ENCODE results near the gene TTLL3. TPM values are rescaled to one million over a fixed set of nuclear protein-coding genes. Genes with fewer than 3 reads are reported as not detected.

Gene TTLL3
- total RNA-seq, 4 donors from 2014 or later = 39.0 to 64.6 (median 56.9) TPM

- intact Hi-C loops (cut with DNase I) = no loop called here
- no peak for DNase-seq
- Histone ChIP-seq H3K4me3 (replicated peaks in 1 of 3) (no peak overlapping the region), H3K4me1 (peaks cover 0 to 15% of the 10 kb centered on the region in 2 donors), H3K9me3 (no peaks in the 10 kb centered on the region), H3K27me3 (no peaks in the 10 kb centered on the region), H3K27ac (no peak overlapping the region), H3K36me3 (peaks cover 50 to 55% of the 10 kb centered on the region in 2 donors)
- TF ChIP-seq POLR2A (IDR thresholded peaks at IDR 0.05) (no peak), CTCF (IDR thresholded peaks at IDR 0.05) (no peak)
- 96 to 97% methylated on average over 11 to 12 of the region's 12 CpGs for WGBS, 2 donors
Measured at GRCh38 chr3:9806137-9806536, 3.9 kb upstream of the TTLL3 start.

GRCh38 chr3:9806688-9807589, 3.1 kb upstream of the TTLL3 start:
- intact Hi-C loops (cut with DNase I) = no loop called here
- 92 to 95% methylated on average over 7 of the region's 7 CpGs for WGBS, 2 donors
- Histone ChIP-seq H3K4me3 (replicated peaks in 1 of 3) (no peak overlapping the region), H3K9me3 (no peaks in the 10 kb centered on the region), H3K4me1 (peaks cover 0 to 16% of the 10 kb centered on the region in 2 donors), H3K27ac (no peak overlapping the region), H3K27me3 (no peaks in the 10 kb centered on the region), H3K36me3 (peaks cover 42 to 47% of the 10 kb centered on the region in 2 donors)
- DNase-seq = no peak
- no peak for TF ChIP-seq POLR2A (IDR thresholded peaks at IDR 0.05)
- no peak for TF ChIP-seq CTCF (IDR thresholded peaks at IDR 0.05)

- no peak overlapping the region for H3K4me3 ChIP-seq (replicated peaks in 1 of 3)
- no peaks in the 10 kb centered on the region for H3K27me3 ChIP-seq
- TF ChIP-seq POLR2A (IDR thresholded peaks at IDR 0.05) (no peak), CTCF (IDR thresholded peaks at IDR 0.05) (no peak)
- intact Hi-C loops (cut with DNase I) = no loop called here
- H3K27ac ChIP-seq = no peak overlapping the region
- peaks cover 39 to 40% of the 10 kb centered on the region in 2 donors for H3K36me3 ChIP-seq
- H3K4me1 ChIP-seq = peaks cover 0 to 16% of the 10 kb centered on the region in 2 donors
- H3K9me3 ChIP-seq = no peaks in the 10 kb centered on the region
- 83 to 90% methylated on average over 2 of the region's 2 CpGs for WGBS, 2 donors
- no peak for DNase-seq
Measured at GRCh38 chr3:9807981-9808344, 2.1 kb upstream of the TTLL3 start.

- Histone ChIP-seq H3K27ac (peak overlapping the region in 2 of 3 donors; percentile 88 to 96), H3K4me3 (replicated peaks in 1 of 3) (no peak overlapping the region), H3K9me3 (no peaks in the 10 kb centered on the region), H3K4me1 (peaks cover 0 to 16% of the 10 kb centered on the region in 2 donors), H3K36me3 (peaks cover 34 to 35% of the 10 kb centered on the region in 2 donors), H3K27me3 (no peaks in the 10 kb centered on the region)
- 63 to 80% methylated on average over 7 of the region's 7 CpGs for WGBS, 2 donors
- intact Hi-C loops (cut with DNase I) = no loop called here
- peak in 1 of 2 donors; percentile 23 for DNase-seq
- no peak for TF ChIP-seq POLR2A (IDR thresholded peaks at IDR 0.05)
- no peak for TF ChIP-seq CTCF (IDR thresholded peaks at IDR 0.05)
Measured at GRCh38 chr3:9808345-9809037, 1.6 kb upstream of the TTLL3 start.

- H3K9me3 ChIP-seq = no peaks in the 10 kb centered on the region
- H3K4me3 ChIP-seq (replicated peaks in 1 of 3) = peak overlapping the region in 2 of 3 donors; percentile 65 to 68
- peak; percentile 14 to 15 for DNase-seq
- H3K4me1 ChIP-seq = peaks cover 0 to 16% of the 10 kb centered on the region in 2 donors
- 85 to 93% methylated on average over 4 of the region's 4 CpGs for WGBS, 2 donors
- intact Hi-C loops (cut with DNase I) = no loop called here
- H3K36me3 ChIP-seq = peaks cover 27 to 28% of the 10 kb centered on the region in 2 donors
- no peak for TF ChIP-seq POLR2A (IDR thresholded peaks at IDR 0.05)
- no peak for TF ChIP-seq CTCF (IDR thresholded peaks at IDR 0.05)
- peak overlapping the region; percentile 76 to 96 (median 88) for H3K27ac ChIP-seq
- H3K27me3 ChIP-seq = no peaks in the 10 kb centered on the region
Measured at GRCh38 chr3:9809239-9809614, 835 bp upstream of the TTLL3 start.
